ENCODE measurements around the gene RAB14. TPM values are rescaled to one million over a fixed set of nuclear protein-coding genes. Genes with fewer than 3 reads are reported as not detected.
A peak's percentile ranks its signal among the peaks of the same experiment; 100 is the strongest.

RAB14 gene
- polyA plus RNA-seq, 4 donors: 100 to 130 (median 128) TPM

- no peak for DNase-seq (ENCODE audit: low read depth in 4 of 4, low spot score in 3 of 4)
Observed at GRCh38 chr9:121220996-121221663, 19.5 kb upstream of the RAB14 start.

GRCh38 chr9:121219530-121219929 lies 17.9 kb upstream of the RAB14 start:
- DNase-seq (ENCODE audit: low read depth in 4 of 4, low spot score in 3 of 4): no peak

- no peak for DNase-seq (ENCODE audit: low read depth in 4 of 4, low spot score in 3 of 4)
Observed at GRCh38 chr9:121218357-121219027, 16.8 kb upstream of the RAB14 start.

- DNase-seq (ENCODE audit: low read depth in 4 of 4, low spot score in 3 of 4): no peak
Observed at GRCh38 chr9:121217609-121218292, 16.1 kb upstream of the RAB14 start.

GRCh38 chr9:121216271-121216805 lies 14.7 kb upstream of the RAB14 start:
- DNase-seq (ENCODE audit: low read depth in 4 of 4, low spot score in 3 of 4): no peak

- no peak for DNase-seq (ENCODE audit: low read depth in 4 of 4, low spot score in 3 of 4)
Observed at GRCh38 chr9:121214005-121214404, 12.3 kb upstream of the RAB14 start.

- peak; percentile 72 to 77 (median 76) for DNase-seq (ENCODE audit: low read depth in 4 of 4, low spot score in 3 of 4)
Observed at GRCh38 chr9:121213136-121213806, 11.6 kb upstream of the RAB14 start.

GRCh38 chr9:121210536-121210935 lies 8.9 kb upstream of the RAB14 start:
- DNase-seq (ENCODE audit: low read depth in 4 of 4, low spot score in 3 of 4): no peak

- DNase-seq (ENCODE audit: low read depth in 4 of 4, low spot score in 3 of 4): no peak
Observed at GRCh38 chr9:121207371-121207940, 5.8 kb upstream of the RAB14 start.

- DNase-seq (ENCODE audit: low read depth in 4 of 4, low spot score in 3 of 4): no peak
Observed at GRCh38 chr9:121206516-121207370, 5.1 kb upstream of the RAB14 start.

GRCh38 chr9:121204611-121205010 lies 2.9 kb upstream of the RAB14 start:
- DNase-seq (ENCODE audit: low read depth in 4 of 4, low spot score in 3 of 4): no peak

- DNase-seq (ENCODE audit: low read depth in 4 of 4, low spot score in 3 of 4): no peak
Observed at GRCh38 chr9:121204121-121204520, 2.5 kb upstream of the RAB14 start.

GRCh38 chr9:121201045-121201737 lies 478 bp downstream of the RAB14 start:
- DNase-seq (ENCODE audit: low read depth in 4 of 4, low spot score in 3 of 4): no peak

GRCh38 chr9:121200356-121200755 lies 1.3 kb downstream of the RAB14 start:
- DNase-seq (ENCODE audit: low read depth in 4 of 4, low spot score in 3 of 4): no peak

- no peak for DNase-seq (ENCODE audit: low read depth in 4 of 4, low spot score in 3 of 4)
Observed at GRCh38 chr9:121199921-121200320, 1.7 kb downstream of the RAB14 start.

GRCh38 chr9:121198512-121199042 lies 3.1 kb downstream of the RAB14 start:
- no peak for DNase-seq (ENCODE audit: low read depth in 4 of 4, low spot score in 3 of 4)

- DNase-seq (ENCODE audit: low read depth in 4 of 4, low spot score in 3 of 4): no peak
Observed at GRCh38 chr9:121197132-121197531, 4.5 kb downstream of the RAB14 start.

GRCh38 chr9:121196389-121196788 lies 5.3 kb downstream of the RAB14 start:
- DNase-seq (ENCODE audit: low read depth in 4 of 4, low spot score in 3 of 4): no peak

- no peak for DNase-seq (ENCODE audit: low read depth in 4 of 4, low spot score in 3 of 4)
Observed at GRCh38 chr9:121194730-121195129, 6.9 kb downstream of the RAB14 start.
